Stimulated activated CD8-positive, alpha-beta memory T cell treated with anti-CD3 and anti-CD28 coated beads, Interleukin-12 subunit alpha, Interleukin-12 subunit beta, amount 100 ng/mL, for 24 hours (primary cell): ENCODE data around the gene LYRM9.
"Not testable (repeated sequence)": the region's sequence is repeated elsewhere in the genome, so short reads cannot be mapped to it uniquely, and the experiment has no call there.

ENCODE experiments used
- DNase-seq: peaks from one replicate; pipeline ENCODE4 v3.0.0-alpha.2; 2020; ENCODE audit errors: extremely low read depth

Gene LYRM9

GRCh38 chr17:27839571-27840405, 53.4 kb downstream of the LYRM9 start:
- not testable (repeated sequence) for DNase-seq

- not testable (repeated sequence) for DNase-seq
Observed at GRCh38 chr17:27838607-27839006, 54.6 kb downstream of the LYRM9 start.

GRCh38 chr17:27837769-27838168, 55.4 kb downstream of the LYRM9 start:
- DNase-seq: not testable (repeated sequence)

DNA sequence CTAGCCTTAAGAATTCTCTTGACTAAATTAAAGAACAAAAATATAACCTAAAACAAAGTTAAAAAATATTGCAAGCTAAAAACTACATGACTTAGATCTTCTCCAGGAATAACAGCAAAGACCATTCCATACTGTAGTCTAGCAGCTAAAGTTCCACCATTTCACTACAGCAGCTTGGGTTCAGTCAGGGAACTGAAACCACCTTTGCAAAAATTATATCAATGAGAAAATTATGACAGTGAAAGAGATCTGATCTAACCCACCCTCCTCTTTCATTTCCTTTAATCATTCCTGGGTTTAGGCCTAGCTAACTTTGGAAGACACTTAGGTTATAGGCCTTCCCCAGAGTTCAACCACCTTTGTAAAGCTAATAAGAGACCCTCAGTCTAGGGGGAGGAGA, 56.5 kb downstream of the LYRM9 start:
- no peak for DNase-seq

DNA sequence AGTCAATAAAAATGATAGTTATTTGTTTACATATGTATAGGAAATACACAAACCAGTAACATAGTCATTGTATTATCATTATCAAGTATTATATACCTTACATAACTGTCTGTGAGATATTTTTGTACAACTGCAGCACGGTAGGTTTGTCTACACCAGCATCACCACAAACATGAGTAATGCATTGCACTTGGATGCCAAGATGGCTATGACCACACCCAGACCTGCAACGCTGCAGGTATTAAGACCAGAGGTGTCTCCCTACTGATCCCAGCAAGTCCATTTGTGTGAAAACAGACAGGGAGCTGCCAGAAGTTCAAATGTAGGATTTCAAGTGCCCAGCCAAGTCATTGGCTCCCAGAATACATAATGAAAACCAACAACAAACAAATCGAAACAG, 58.6 kb downstream of the LYRM9 start:
- no peak for DNase-seq

GRCh38 chr17:27832831-27833230, 60.3 kb downstream of the LYRM9 start:
- DNase-seq: no peak

DNA sequence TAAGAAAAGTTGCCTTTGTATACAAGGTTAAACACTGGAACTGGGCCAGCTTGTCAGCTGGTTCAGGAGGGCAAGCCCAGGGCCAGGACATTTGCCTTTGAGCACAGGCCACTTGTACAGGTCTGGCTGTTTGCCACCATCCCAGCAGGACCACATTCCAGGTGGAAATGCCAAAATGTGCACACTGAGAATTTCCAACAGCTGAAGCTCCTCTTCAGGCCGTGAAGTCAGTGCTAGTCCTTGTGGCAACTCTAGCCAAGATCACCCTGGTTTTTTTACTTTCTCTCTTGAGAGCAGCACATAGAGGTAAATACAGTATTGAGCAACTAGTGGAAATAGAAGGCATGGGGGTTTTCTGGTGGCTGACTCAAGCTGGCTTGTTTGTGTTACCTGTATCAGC, 63.3 kb downstream of the LYRM9 start:
- DNase-seq: not testable (repeated sequence)

- DNase-seq: not testable (repeated sequence)
Observed at GRCh38 chr17:27829143-27829711, 63.9 kb downstream of the LYRM9 start.
